Measurements from ENCODE around the gene GNAT1.

GRCh38 chr3:50193286-50193685 is 1.9 kb downstream of the GNAT1 start:
- TF ChIP-seq EZH2 (IDR thresholded peaks at IDR 0.05; ENCODE audit: borderline replicate concordance, insufficient read depth, low read depth, low read length, poor library complexity, severe bottlenecking) = no peak
- TF ChIP-seq CTCF (IDR thresholded peaks at IDR 0.05) = no peak
